ENCODE results near the gene DCAF8. TPM values are rescaled to one million over a fixed set of nuclear protein-coding genes. Genes with fewer than 3 reads are reported as not detected.

Gene DCAF8
- total RNA-seq, 1 experiment from 2014 or later: 126 TPM

DNA sequence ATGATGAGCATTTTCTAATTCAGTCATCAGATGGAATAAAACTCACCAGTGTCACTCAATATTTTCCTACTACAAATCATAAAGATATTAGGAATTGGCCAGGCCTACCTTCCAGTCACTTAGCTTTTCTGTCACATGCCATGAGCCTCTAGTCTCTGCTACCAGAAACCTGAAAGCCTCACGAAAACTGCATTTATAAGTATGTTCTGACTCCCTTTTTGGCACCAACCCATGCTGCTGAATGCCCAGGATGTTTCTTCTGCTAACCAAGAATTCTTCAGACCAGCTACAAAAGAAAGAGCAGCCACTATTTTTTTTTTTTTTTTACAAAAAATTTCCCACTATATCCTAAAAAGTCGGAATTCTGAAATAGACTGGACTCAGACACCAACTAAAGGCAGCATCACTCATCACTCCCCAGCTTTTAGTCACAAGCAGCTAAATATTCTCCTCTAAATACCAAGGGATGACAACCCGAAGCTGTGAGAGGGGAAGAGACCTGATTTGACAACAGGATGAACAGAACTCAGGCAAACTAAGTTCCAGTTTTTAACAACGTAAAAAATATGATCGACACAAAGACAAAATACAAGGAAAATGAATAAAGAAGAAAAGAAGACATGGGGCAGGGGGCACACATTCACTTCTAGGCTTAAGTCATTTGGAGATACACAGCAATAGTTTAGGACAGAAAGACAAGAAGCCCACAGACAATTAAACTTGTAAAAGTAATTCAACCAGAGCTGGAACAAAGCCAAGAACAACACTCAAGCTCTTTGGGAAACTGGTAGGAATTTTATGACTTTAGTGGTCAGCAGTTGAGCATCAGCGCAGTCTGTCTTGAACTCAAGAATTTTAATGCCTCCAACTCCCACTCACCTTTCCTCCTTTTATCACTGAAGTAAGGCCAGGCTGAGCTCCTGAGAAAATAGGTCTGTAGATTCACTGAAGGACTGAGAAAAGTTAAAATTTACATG, 1.7 kb downstream of the DCAF8 start:
- CTCF ChIA-PET: interaction anchor here (0.8 to 2.7 kb wide), 3 partner anchors 8 to 67 kb away, joined by 3 to 11 read pairs (median 3); no protein-coding TSS in a partner anchor
- peaks cover 12% of the 10 kb centered on the region for H3K4me1 Mint-ChIP-seq (ENCODE audit: low read depth, unreplicated experiment)
- DNase-seq: no peak
- peak overlapping the region; percentile 6 for H3K27ac Mint-ChIP-seq (ENCODE audit: unreplicated experiment)
- TF ChIP-seq, protein P1, sequence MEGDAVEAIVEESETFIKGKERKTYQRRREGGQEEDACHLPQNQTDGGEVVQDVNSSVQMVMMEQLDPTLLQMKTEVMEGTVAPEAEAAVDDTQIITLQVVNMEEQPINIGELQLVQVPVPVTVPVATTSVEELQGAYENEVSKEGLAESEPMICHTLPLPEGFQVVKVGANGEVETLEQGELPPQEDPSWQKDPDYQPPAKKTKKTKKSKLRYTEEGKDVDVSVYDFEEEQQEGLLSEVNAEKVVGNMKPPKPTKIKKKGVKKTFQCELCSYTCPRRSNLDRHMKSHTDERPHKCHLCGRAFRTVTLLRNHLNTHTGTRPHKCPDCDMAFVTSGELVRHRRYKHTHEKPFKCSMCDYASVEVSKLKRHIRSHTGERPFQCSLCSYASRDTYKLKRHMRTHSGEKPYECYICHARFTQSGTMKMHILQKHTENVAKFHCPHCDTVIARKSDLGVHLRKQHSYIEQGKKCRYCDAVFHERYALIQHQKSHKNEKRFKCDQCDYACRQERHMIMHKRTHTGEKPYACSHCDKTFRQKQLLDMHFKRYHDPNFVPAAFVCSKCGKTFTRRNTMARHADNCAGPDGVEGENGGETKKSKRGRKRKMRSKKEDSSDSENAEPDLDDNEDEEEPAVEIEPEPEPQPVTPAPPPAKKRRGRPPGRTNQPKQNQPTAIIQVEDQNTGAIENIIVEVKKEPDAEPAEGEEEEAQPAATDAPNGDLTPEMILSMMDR (IDR thresholded peaks at IDR 0.05; ENCODE audit: unreplicated experiment): no peak
- H3K4me3 Mint-ChIP-seq (ENCODE audit: low read depth, unreplicated experiment): peak overlapping the region; percentile 93
- H3K9me3 Mint-ChIP-seq (ENCODE audit: low read depth, unreplicated experiment): no peaks in the 10 kb centered on the region
- intact Hi-C loops (cut with micrococcal nuclease; ENCODE audit: unreplicated experiment): no loop called here
- H3K27me3 Mint-ChIP-seq (ENCODE audit: unreplicated experiment): no peaks in the 10 kb centered on the region
- H3K36me3 Mint-ChIP-seq (ENCODE audit: insufficient read depth, unreplicated experiment): peaks cover 33% of the 10 kb centered on the region
- TSS peak; percentile 29 for BruUV-seq (replicated peaks)

DNA sequence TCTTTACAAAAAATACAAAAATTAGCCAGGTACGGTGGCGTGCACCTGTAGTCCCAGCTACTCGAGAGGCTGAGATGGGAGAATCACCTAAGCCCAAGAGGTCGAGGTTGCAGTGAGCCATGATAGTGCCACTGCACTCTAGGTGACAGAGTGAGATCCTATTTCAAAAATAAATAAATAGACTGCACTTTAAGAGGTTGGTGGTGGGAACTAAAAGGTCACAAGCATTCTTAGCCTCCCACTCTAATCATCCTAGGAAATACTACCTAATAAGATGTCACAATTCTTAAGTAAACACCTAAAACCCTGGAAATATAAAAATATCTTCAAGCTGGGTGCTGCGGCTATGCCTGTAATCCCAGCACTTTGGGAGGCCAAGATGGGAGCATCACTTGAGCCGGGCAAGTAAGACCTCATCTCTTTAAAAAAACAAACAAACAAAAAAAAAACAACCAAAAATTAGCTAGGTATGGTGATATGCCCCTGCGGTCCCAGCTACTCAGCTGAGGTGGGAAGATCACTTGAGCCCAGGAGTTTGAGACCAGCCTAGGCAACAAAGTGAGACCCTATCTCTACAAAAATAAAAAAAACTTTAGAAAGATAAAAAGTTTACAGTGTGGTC, 4.1 kb downstream of the DCAF8 start:
- TF ChIP-seq, protein P1 (IDR thresholded peaks at IDR 0.05; ENCODE audit: unreplicated experiment): no peak
- Mint-ChIP-seq H3K36me3 (ENCODE audit: insufficient read depth, unreplicated experiment) (peaks cover 32% of the 10 kb centered on the region), H3K4me3 (ENCODE audit: low read depth, unreplicated experiment) (no peak overlapping the region), H3K4me1 (ENCODE audit: low read depth, unreplicated experiment) (peaks cover 12% of the 10 kb centered on the region), H3K27me3 (ENCODE audit: unreplicated experiment) (no peaks in the 10 kb centered on the region), H3K9me3 (ENCODE audit: low read depth, unreplicated experiment) (no peaks in the 10 kb centered on the region), H3K27ac (ENCODE audit: unreplicated experiment) (no peak overlapping the region)
- intact Hi-C loops (cut with micrococcal nuclease; ENCODE audit: unreplicated experiment): no loop called here
- no TSS peak for BruUV-seq (replicated peaks)
- DNase-seq: no peak
- CTCF ChIA-PET: no interaction called here

DNA sequence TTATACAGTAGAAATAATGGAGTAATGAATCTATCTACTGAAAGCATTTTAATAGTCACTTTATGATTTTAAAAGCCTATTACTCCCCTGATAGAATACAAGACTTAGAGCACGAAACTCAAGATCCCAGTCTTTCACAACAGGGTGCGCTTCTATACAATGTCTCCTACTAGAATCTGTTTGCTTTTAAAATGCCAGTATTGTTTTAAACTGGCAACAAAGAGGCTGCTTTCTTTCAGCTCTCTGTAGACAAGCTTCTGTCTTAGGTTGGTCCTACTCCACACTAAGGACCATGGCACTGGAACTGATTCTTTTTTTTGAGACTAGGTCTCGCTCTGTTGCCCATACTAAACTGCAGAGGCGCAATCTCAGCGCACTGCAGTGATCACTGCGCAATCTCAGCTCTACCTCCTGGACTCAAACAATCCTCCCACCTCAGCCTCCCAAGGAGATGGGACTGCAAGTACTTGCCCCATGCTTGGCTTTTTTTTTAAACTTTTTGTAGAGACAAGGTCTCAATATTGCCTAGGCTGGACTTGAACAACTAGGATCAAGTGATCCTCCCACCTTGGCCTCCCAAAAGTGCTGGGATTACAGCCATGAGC, 4.8 kb downstream of the DCAF8 start:
- Mint-ChIP-seq H3K27ac (ENCODE audit: unreplicated experiment) (no peak overlapping the region), H3K36me3 (ENCODE audit: insufficient read depth, unreplicated experiment) (peaks cover 24% of the 10 kb centered on the region), H3K4me1 (ENCODE audit: low read depth, unreplicated experiment) (peaks cover 12% of the 10 kb centered on the region), H3K27me3 (ENCODE audit: unreplicated experiment) (no peaks in the 10 kb centered on the region), H3K9me3 (ENCODE audit: low read depth, unreplicated experiment) (no peaks in the 10 kb centered on the region), H3K4me3 (ENCODE audit: low read depth, unreplicated experiment) (no peak overlapping the region)
- no peak for DNase-seq
- CTCF ChIA-PET: interaction anchor here (1.1 to 1.2 kb wide), 2 partner anchors 64 to 133 kb away, joined by 3 to 6 read pairs; no protein-coding TSS in a partner anchor
- intact Hi-C loops (cut with micrococcal nuclease; ENCODE audit: unreplicated experiment): no loop called here
- BruUV-seq (replicated peaks): no TSS peak
- TF ChIP-seq, protein P1 (IDR thresholded peaks at IDR 0.05; ENCODE audit: unreplicated experiment): no peak

DNA sequence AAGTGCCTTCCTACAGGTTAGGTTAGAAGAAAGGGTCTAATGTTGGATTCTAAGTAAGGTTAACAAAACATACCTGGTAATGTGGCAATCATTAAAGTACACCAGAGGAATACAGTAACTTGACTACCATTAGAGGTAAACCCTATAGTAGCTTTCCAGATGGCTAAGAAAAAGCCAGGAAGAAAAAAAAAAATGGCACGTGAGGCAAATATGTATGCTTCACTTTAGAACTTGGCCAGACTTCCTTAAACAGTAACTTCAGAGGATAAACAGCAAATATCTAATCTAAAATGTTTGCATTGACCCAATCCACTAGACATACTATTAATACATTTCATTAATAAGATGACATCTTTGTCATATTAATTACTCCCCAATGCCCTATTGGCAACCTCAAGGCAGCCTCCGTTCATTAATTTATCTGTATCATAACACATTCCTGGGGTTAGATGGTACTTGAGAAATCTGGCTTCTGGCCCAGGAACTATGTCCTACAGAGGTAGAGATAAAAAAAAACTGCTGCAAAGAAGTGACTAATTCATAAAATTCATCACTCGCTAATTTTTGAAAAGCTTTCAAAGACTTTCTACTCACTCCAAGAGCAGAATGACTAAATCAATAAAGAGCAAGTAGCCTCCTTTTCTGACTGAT, 5.8 kb downstream of the DCAF8 start:
- no TSS peak for BruUV-seq (replicated peaks)
- CTCF ChIA-PET: interaction anchor here (1.1 to 1.2 kb wide), 2 partner anchors 63 to 132 kb away, joined by 3 to 6 read pairs; no protein-coding TSS in a partner anchor
- peaks cover 14% of the 10 kb centered on the region for H3K36me3 Mint-ChIP-seq (ENCODE audit: insufficient read depth, unreplicated experiment)
- TF ChIP-seq, protein P1 (IDR thresholded peaks at IDR 0.05; ENCODE audit: unreplicated experiment): no peak
- peak; percentile 10 for DNase-seq
- intact Hi-C loops (cut with micrococcal nuclease; ENCODE audit: unreplicated experiment): no loop called here
- no peaks in the 10 kb centered on the region for H3K27me3 Mint-ChIP-seq (ENCODE audit: unreplicated experiment)
- H3K27ac Mint-ChIP-seq (ENCODE audit: unreplicated experiment): no peak overlapping the region
- peaks cover 12% of the 10 kb centered on the region for H3K4me1 Mint-ChIP-seq (ENCODE audit: low read depth, unreplicated experiment)
- H3K4me3 Mint-ChIP-seq (ENCODE audit: low read depth, unreplicated experiment): no peak overlapping the region
- no peaks in the 10 kb centered on the region for H3K9me3 Mint-ChIP-seq (ENCODE audit: low read depth, unreplicated experiment)
